Adipocyte (in vitro differentiated cells): Measurements from ENCODE around the gene HPS1.
A peak's percentile ranks its signal among the peaks of the same experiment; 100 is the strongest.

ENCODE experiments used
- DNase-seq: peaks from one replicate; pipeline ENCODE4 v3.0.0-alpha.2; 2015; ENCODE audit warnings: low read depth
- H3K27me3 ChIP-seq: replicated peaks from 2 replicates; pipeline ENCODE4 v1.7.0; 2013; ENCODE audit warnings: mild to moderate bottlenecking, low read length, moderate library complexity; ENCODE audit not compliant: control insufficient read depth, insufficient read depth
- H3K36me3 ChIP-seq: 2 replicates; pipeline ENCODE4 v1.7.0; 2013; ENCODE audit warnings: low read length, mild to moderate bottlenecking, moderate library complexity; ENCODE audit not compliant: control insufficient read depth, insufficient read depth, severe bottlenecking
- H3K4me1 ChIP-seq: 2 replicates; pipeline ENCODE4 v1.7.0; 2013; ENCODE audit warnings: mild to moderate bottlenecking, low read length, moderate library complexity; ENCODE audit not compliant: control insufficient read depth, insufficient read depth
- H3K4me3 ChIP-seq: 2 replicates; pipeline ENCODE4 v1.7.0; 2013; ENCODE audit warnings: mild to moderate bottlenecking, low read length, moderate library complexity
- H3K9ac ChIP-seq: 2 replicates; pipeline ENCODE4 v1.7.0; 2013; ENCODE audit warnings: mild to moderate bottlenecking, low read length, moderate library complexity
- H3K9me3 ChIP-seq: 2 replicates; pipeline ENCODE4 v1.7.0; 2013; ENCODE audit warnings: mild to moderate bottlenecking, low read length, moderate library complexity; ENCODE audit not compliant: control insufficient read depth

The HPS1 gene

GRCh38 chr10:98407744-98408241 is 38.9 kb downstream of the HPS1 start:
- Histone ChIP-seq H3K27me3 (no peaks in the 10 kb centered on the region), H3K4me1 (peaks cover 28% of the 10 kb centered on the region), H3K9ac (no peak overlapping the region), H3K4me3 (no peak overlapping the region), H3K36me3 (no peaks in the 10 kb centered on the region), H3K9me3 (no peaks in the 10 kb centered on the region)
- no peak for DNase-seq

GRCh38 chr10:98407017-98407743 is 39.6 kb downstream of the HPS1 start:
- H3K9me3 ChIP-seq, result no peaks in the 10 kb centered on the region
- no peaks in the 10 kb centered on the region for H3K36me3 ChIP-seq
- no peak overlapping the region for H3K9ac ChIP-seq
- peaks cover 27% of the 10 kb centered on the region for H3K4me1 ChIP-seq
- no peaks in the 10 kb centered on the region for H3K27me3 ChIP-seq
- H3K4me3 ChIP-seq, result no peak overlapping the region
- no peak for DNase-seq

GRCh38 chr10:98405422-98405821 is 41.3 kb downstream of the HPS1 start:
- Histone ChIP-seq H3K36me3 (no peaks in the 10 kb centered on the region), H3K4me3 (no peak overlapping the region), H3K9ac (no peak overlapping the region), H3K27me3 (no peaks in the 10 kb centered on the region), H3K4me1 (peaks cover 19% of the 10 kb centered on the region), H3K9me3 (no peaks in the 10 kb centered on the region)
- no peak for DNase-seq

- H3K4me3 ChIP-seq, result peak overlapping the region; percentile 67
- H3K4me1 ChIP-seq, result peaks cover 19% of the 10 kb centered on the region
- no peaks in the 10 kb centered on the region for H3K36me3 ChIP-seq
- no peaks in the 10 kb centered on the region for H3K27me3 ChIP-seq
- H3K9me3 ChIP-seq, result no peaks in the 10 kb centered on the region
- DNase-seq, result peak; percentile 51
- peak overlapping the region; percentile 73 for H3K9ac ChIP-seq
These were observed 42.0 kb downstream of the HPS1 start for GRCh38 chr10:98404571-98405359.

- peak; percentile 48 for DNase-seq
- H3K36me3 ChIP-seq, result no peaks in the 10 kb centered on the region
- H3K27me3 ChIP-seq, result no peaks in the 10 kb centered on the region
- H3K4me1 ChIP-seq, result peaks cover 19% of the 10 kb centered on the region
- H3K9ac ChIP-seq, result peak overlapping the region; percentile 73
- H3K4me3 ChIP-seq, result peak overlapping the region; percentile 67
- no peaks in the 10 kb centered on the region for H3K9me3 ChIP-seq
These were observed 42.8 kb downstream of the HPS1 start for GRCh38 chr10:98403812-98404504.

- Histone ChIP-seq H3K9ac (peak overlapping the region; percentile 73), H3K4me3 (no peak overlapping the region), H3K36me3 (no peaks in the 10 kb centered on the region), H3K27me3 (no peaks in the 10 kb centered on the region), H3K4me1 (peaks cover 19% of the 10 kb centered on the region), H3K9me3 (no peaks in the 10 kb centered on the region)
- DNase-seq, result no peak
These were observed 43.6 kb downstream of the HPS1 start for GRCh38 chr10:98402931-98403718.

- H3K27me3 ChIP-seq, result no peaks in the 10 kb centered on the region
- H3K4me3 ChIP-seq, result no peak overlapping the region
- DNase-seq, result no peak
- H3K9me3 ChIP-seq, result no peaks in the 10 kb centered on the region
- peaks cover 19% of the 10 kb centered on the region for H3K4me1 ChIP-seq
- no peak overlapping the region for H3K9ac ChIP-seq
- no peaks in the 10 kb centered on the region for H3K36me3 ChIP-seq
These were observed 44.3 kb downstream of the HPS1 start for GRCh38 chr10:98402478-98402877.

- Histone ChIP-seq H3K36me3 (no peaks in the 10 kb centered on the region), H3K9ac (no peak overlapping the region), H3K4me3 (no peak overlapping the region), H3K27me3 (no peaks in the 10 kb centered on the region), H3K4me1 (peaks cover 19% of the 10 kb centered on the region), H3K9me3 (no peaks in the 10 kb centered on the region)
- DNase-seq, result peak; percentile 14
These were observed 46.3 kb downstream of the HPS1 start for GRCh38 chr10:98400482-98400881.

GRCh38 chr10:98399784-98400183 is 47.0 kb downstream of the HPS1 start:
- Histone ChIP-seq H3K36me3 (no peaks in the 10 kb centered on the region), H3K27me3 (no peaks in the 10 kb centered on the region), H3K9ac (no peak overlapping the region), H3K4me3 (no peak overlapping the region), H3K9me3 (no peaks in the 10 kb centered on the region), H3K4me1 (peaks cover 14% of the 10 kb centered on the region)
- DNase-seq, result no peak

GRCh38 chr10:98397089-98397600 is 49.6 kb downstream of the HPS1 start:
- Histone ChIP-seq H3K36me3 (no peaks in the 10 kb centered on the region), H3K9ac (no peak overlapping the region), H3K9me3 (no peaks in the 10 kb centered on the region), H3K4me1 (peaks cover 2% of the 10 kb centered on the region), H3K4me3 (no peak overlapping the region), H3K27me3 (no peaks in the 10 kb centered on the region)
- DNase-seq, result no peak
